GM23248 (cell line): ENCODE results near the gene FBXO34.

Experiments
- EZH2 ChIP-seq: fragments of 200-600 bp; sonication (generic); IDR thresholded peaks from 2 replicates; pipeline ENCODE4 v1.6.1; 2018; ENCODE audit warnings: antibody characterized with exemption, mild to moderate bottlenecking; ENCODE audit not compliant: insufficient read depth, poor library complexity, severe bottlenecking
- EZH2phosphoT487 ChIP-seq: fragments of 200-600 bp; sonication (generic); IDR thresholded peaks from 2 replicates; pipeline ENCODE4 v1.6.1; 2018; ENCODE audit warnings: antibody characterized with exemption, moderate library complexity, mild to moderate bottlenecking, low read depth; ENCODE audit not compliant: insufficient read depth

GRCh38 chr14:55347040-55347439 is 75.8 kb downstream of the FBXO34 start:
- no peak for TF ChIP-seq EZH2
- TF ChIP-seq EZH2phosphoT487, result no peak
